Brain microvascular endothelial cell (primary cell): ENCODE data around the gene U2SURP.

Experiments used
- DNase-seq: peaks from one replicate; pipeline ENCODE4 v3.0.0-alpha.2; 2020
- H3K27ac ChIP-seq: fragments of 250-450 bp; sonication (Bioruptor Pico); 2 replicates; pipeline ENCODE4 v1.5.1; 2020; ENCODE audit warnings: mild to moderate bottlenecking, moderate library complexity
- H3K27me3 ChIP-seq: fragments of 250-450 bp; sonication (Bioruptor Pico); replicated peaks from 2 replicates; pipeline ENCODE4 v1.5.1; 2020; ENCODE audit warnings: mild to moderate bottlenecking
- H3K36me3 ChIP-seq: fragments of 250-450 bp; sonication (Bioruptor Pico); replicated peaks from 2 replicates; pipeline ENCODE4 v1.5.1; 2020; ENCODE audit warnings: mild to moderate bottlenecking
- H3K4me3 ChIP-seq: 2 replicates; pipeline ENCODE4 v1.5.1; 2011; ENCODE audit warnings: low read depth, mild to moderate bottlenecking, control low read depth, low read length, moderate library complexity
- in situ Hi-C: cut with HindIII; loops from 2 replicates; pipeline ENCODE4 v1.10.0; 2017; ENCODE audit warnings: low sequenced_read_pairs, low pct_ligation_motif_present
- TF ChIP-seq, protein P1 (sequence below): IDR thresholded peaks from 2 replicates; pipeline ENCODE4 v1.5.1; 2011; ENCODE audit warnings: low read depth, mild to moderate bottlenecking, moderate library complexity, low read length, control low read depth, inconsistent platforms; ENCODE audit errors: missing control alignments

U2SURP gene

DNA sequence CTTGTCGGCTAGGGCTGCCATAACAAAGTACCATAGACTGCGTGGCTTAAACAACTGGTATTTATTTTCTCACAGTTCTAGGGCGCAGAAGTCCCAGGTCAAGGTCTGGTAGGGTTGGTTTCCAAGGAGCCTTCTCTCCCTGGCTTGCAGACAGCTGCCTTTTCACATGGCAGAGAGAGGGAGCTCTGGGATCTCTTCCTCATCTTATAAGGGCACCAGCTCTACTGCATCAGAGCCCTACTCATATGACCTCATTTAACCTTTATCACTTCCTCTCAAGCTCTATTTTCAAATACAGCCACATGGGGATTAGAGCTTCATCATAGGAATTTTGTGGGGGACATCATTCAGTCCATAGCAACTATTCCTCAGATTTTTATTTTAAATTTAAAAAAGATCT lies 20.3 kb upstream of the U2SURP start:
- no peak for DNase-seq
- in situ Hi-C loops = no loop called here
- no peaks in the 10 kb centered on the region for H3K27me3 ChIP-seq
- no peak overlapping the region for H3K27ac ChIP-seq
- TF ChIP-seq, protein P1, sequence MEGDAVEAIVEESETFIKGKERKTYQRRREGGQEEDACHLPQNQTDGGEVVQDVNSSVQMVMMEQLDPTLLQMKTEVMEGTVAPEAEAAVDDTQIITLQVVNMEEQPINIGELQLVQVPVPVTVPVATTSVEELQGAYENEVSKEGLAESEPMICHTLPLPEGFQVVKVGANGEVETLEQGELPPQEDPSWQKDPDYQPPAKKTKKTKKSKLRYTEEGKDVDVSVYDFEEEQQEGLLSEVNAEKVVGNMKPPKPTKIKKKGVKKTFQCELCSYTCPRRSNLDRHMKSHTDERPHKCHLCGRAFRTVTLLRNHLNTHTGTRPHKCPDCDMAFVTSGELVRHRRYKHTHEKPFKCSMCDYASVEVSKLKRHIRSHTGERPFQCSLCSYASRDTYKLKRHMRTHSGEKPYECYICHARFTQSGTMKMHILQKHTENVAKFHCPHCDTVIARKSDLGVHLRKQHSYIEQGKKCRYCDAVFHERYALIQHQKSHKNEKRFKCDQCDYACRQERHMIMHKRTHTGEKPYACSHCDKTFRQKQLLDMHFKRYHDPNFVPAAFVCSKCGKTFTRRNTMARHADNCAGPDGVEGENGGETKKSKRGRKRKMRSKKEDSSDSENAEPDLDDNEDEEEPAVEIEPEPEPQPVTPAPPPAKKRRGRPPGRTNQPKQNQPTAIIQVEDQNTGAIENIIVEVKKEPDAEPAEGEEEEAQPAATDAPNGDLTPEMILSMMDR = no peak
- no peak overlapping the region for H3K4me3 ChIP-seq
- H3K36me3 ChIP-seq = no peaks in the 10 kb centered on the region

DNA sequence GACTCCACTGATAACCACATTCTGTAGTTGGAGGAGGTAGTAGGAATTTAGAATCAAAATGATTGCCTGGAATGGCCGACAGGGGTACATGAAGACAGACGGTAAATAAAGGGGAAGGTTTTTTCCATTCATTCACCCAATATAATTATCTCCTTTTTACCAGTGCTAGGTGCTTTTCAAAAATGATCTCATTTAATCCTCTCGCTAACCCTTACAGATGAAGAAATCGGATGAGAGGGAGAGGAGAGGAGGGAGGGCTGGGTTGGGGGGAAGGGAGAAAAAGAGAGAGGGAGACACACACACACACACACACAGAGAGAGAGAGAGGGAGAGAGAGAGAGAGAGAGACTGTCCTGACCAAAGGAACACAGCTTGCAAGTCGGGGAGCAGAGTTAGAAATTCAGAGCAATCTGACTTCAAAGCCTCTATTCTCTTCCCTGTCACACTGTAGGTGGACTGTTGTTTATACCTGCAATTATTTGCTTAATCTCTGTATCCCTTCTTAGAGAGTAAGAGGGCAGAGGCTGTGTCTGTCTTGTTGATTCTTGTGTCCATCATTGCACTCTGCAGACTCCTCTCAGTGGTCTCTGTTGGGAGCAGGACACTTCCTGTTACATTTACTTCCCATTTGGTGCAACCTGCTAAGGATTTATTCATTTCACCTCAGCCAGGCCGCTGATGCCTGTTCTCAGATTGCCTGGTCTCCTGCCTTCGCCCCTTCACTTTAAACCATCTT lies 19.2 kb upstream of the U2SURP start:
- Histone ChIP-seq H3K27ac (no peak overlapping the region), H3K4me3 (no peak overlapping the region), H3K36me3 (no peaks in the 10 kb centered on the region), H3K27me3 (no peaks in the 10 kb centered on the region)
- TF ChIP-seq, protein P1 = no peak
- no peak for DNase-seq
- in situ Hi-C loops = no loop called here

DNA sequence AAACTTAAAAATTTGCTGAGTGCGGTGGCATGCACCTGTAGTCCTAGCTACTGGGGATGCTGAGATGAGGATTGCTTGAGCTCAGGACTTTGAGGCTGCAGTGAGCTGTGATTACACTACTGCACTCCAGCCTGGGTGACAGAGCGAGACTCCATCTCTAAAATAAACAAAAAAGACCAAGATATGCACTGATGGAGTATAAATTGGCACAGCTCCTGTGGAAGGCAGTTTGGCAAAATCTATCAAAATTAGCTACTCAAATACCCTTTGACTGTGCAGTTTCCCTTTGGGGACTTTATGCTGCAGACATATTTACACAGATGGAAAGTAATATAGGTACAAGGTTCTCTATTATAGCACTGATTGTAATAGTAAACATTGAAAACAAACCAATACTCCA lies 18.1 kb upstream of the U2SURP start:
- no peak overlapping the region for H3K27ac ChIP-seq
- no peak for DNase-seq
- H3K27me3 ChIP-seq = no peaks in the 10 kb centered on the region
- in situ Hi-C loops = no loop called here
- H3K36me3 ChIP-seq = no peaks in the 10 kb centered on the region
- no peak overlapping the region for H3K4me3 ChIP-seq
- TF ChIP-seq, protein P1 = no peak

DNA sequence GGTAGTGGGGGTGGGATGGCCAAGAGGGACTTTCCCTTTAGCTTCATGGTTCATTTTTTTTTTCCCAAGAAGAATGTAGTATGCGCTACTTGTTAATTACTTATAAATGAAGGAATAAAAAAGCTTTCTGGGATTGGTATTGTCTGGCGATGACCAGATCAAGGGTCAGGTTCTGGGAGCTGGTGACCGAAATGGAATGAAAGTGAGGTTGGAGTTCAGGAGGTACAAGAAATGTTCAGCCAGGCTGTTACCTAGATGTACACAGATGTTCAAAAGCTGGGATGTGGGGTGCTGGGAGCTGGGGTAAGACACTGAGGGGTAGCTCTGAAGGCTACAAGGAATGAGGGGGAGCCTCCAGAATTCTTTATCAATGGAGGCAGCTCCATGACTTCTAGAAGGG lies 17.1 kb upstream of the U2SURP start:
- TF ChIP-seq, protein P1 = no peak
- no peak for DNase-seq
- in situ Hi-C loops = no loop called here
- no peak overlapping the region for H3K4me3 ChIP-seq
- H3K27me3 ChIP-seq = no peaks in the 10 kb centered on the region
- no peaks in the 10 kb centered on the region for H3K36me3 ChIP-seq
- H3K27ac ChIP-seq = no peak overlapping the region

DNA sequence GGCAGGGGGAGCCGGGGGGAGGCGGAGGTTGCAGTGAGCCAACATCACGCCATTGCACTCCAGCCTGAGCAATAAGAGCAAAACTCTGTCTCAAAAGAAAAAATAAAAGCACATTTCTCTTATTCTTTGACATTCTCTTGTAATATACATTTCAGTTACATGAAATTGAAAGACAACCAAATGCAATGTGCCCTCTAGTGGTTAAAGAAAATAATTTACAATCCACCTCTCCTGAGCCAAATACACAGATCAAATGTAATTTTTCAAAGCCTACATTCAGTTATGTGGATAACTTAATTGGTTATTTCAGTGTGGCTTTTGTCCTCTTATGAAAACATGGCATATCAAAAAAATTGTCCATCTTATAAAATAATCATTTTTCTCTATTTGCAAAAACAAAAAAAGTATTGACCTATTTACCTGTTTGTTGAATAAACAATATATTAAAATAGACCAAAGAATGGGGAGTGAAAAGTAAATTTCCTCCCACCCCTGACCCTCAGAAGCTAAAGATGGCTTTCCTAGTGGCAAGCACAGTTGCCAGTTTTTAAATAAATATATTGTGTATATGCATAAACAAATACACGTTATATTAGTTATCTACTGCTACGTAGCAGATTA lies 14.2 kb upstream of the U2SURP start:
- peak overlapping the region; percentile 54 for H3K27ac ChIP-seq
- in situ Hi-C loops = no loop called here
- H3K4me3 ChIP-seq = no peak overlapping the region
- no peaks in the 10 kb centered on the region for H3K27me3 ChIP-seq
- TF ChIP-seq, protein P1 = peak; percentile 29
- DNase-seq = peak; percentile 10
- no peaks in the 10 kb centered on the region for H3K36me3 ChIP-seq
